Colonic mucosa (tissue), 4 donors: ENCODE data around the gene H6PD. TPM values are rescaled to one million over a fixed set of nuclear protein-coding genes. Genes with fewer than 3 reads are reported as not detected.

Experiments
- DNase-seq: peaks from one replicate; pipeline ENCODE4 v3.0.0-alpha.2; 2020
- H3K27ac ChIP-seq: fragments of 200-600 bp; one replicate; pipeline ENCODE4 v1.8.0; 2021
- H3K27me3 ChIP-seq: fragments of 200-600 bp; one replicate; pipeline ENCODE4 v1.8.0; 2021
- H3K36me3 ChIP-seq: fragments of 200-600 bp; one replicate; pipeline ENCODE4 v1.8.0; 2021
- H3K4me1 ChIP-seq: fragments of 200-600 bp; one replicate; pipeline ENCODE4 v1.8.0; 2021; ENCODE audit warnings: mild to moderate bottlenecking
- H3K4me3 ChIP-seq: fragments of 200-600 bp; one replicate; pipeline ENCODE4 v1.8.0; 2021
- H3K9ac ChIP-seq, 2 donors: one replicate each; pipeline ENCODE4 v1.7.0; 2013; ENCODE audit warnings: control low read depth in 2 of 2, low read depth in 2 of 2, low read length in 2 of 2
- H3K9me3 ChIP-seq: fragments of 200-600 bp; one replicate; pipeline ENCODE4 v1.8.0; 2021
- CTCF ChIP-seq: fragments of 200-600 bp; IDR thresholded peaks from one replicate; pipeline ENCODE4 v1.8.0; 2022; ENCODE audit warnings: antibody characterized with exemption, mild to moderate bottlenecking
- intact Hi-C: fragments of 100-400 bp; cut with DNase I; formaldehyde crosslinking; loops from one replicate; pipeline ENCODE4 v1.14.1; 2022
- total RNA-seq, 2 donors: library from RNA; stranded (reverse); fragmentation: NEBNext Ultra II Directional in 1 of 2; extraction: Animal tissue kit (Norgen Biotek cat#: 25700) in 1 of 2; gene quantifications; one replicate each; pipeline ENCODE4 v1.2.1, GENCODE V29; 2021
- donor health status: healthy.
- donor health status: DM: no; HTN: no; CAD: no.
- donor health status: DM: no; HTN: no; CAD: no.

The H6PD gene
- total RNA-seq, 2 donors from 2014 or later: 20.8 to 24.7 TPM

GRCh38 chr1:9308236-9308785 lies 73.7 kb downstream of the H6PD start:
- no peaks in the 10 kb centered on the region for H3K27me3 ChIP-seq
- H3K4me3 ChIP-seq: no peak overlapping the region
- no peaks in the 10 kb centered on the region for H3K36me3 ChIP-seq
- TF ChIP-seq CTCF: no peak
- intact Hi-C loops: no loop called here
- no peak overlapping the region for H3K27ac ChIP-seq
- no peak for DNase-seq
- H3K4me1 ChIP-seq: no peaks in the 10 kb centered on the region
- no peak overlapping the region for H3K9ac ChIP-seq
- no peaks in the 10 kb centered on the region for H3K9me3 ChIP-seq

DNA sequence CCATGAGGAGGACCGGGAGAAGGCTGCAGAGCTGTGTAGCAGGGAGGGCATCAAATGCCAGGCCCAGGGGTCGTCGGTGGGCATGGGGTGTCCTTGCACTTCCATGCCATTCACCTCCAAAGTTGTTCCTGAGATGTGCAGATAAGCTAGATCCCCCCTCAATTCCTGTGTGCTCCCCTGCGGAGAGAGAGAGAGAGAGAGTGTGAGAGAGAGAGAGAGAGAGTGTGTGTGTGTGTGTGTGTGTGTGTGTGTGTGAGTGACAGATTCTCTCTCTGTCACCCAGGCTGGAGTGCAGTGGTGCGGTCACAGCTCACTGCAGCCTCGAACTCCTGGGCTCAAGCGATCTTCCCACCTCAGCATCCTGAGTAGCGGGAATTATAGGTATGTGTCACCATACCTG lies 74.5 kb downstream of the H6PD start:
- intact Hi-C loops: no loop called here
- Histone ChIP-seq H3K36me3 (no peaks in the 10 kb centered on the region), H3K27ac (no peak overlapping the region), H3K4me1 (no peaks in the 10 kb centered on the region), H3K9ac (no peak overlapping the region), H3K9me3 (no peaks in the 10 kb centered on the region), H3K4me3 (no peak overlapping the region), H3K27me3 (no peaks in the 10 kb centered on the region)
- no peak for TF ChIP-seq CTCF
- no peak for DNase-seq

DNA sequence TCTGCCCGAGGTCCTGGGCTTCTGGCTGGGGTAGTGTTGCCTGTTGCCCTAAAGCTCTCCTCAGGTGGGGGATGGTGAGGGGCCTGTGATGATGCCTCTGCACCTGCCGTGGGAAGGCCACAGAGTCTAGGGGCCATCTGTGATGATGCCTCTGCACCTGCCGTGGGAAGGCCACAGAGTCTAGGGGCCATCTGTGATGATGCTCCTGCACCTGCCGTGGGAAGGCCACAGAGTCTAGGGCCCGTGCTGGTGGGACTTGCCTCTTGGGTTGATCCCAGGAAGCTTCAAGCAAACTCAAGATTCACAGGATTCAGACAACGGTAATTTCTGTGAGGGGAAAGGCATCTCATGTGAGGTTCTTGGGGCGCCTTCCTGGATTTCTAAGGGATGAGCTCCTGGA lies 75.4 kb downstream of the H6PD start:
- no peaks in the 10 kb centered on the region for H3K36me3 ChIP-seq
- H3K27ac ChIP-seq: no peak overlapping the region
- H3K4me1 ChIP-seq: no peaks in the 10 kb centered on the region
- no peaks in the 10 kb centered on the region for H3K9me3 ChIP-seq
- no peaks in the 10 kb centered on the region for H3K27me3 ChIP-seq
- no peak overlapping the region for H3K9ac ChIP-seq
- H3K4me3 ChIP-seq: no peak overlapping the region
- intact Hi-C loops: no loop called here
- no peak for DNase-seq
- no peak for TF ChIP-seq CTCF

GRCh38 chr1:9311029-9311428 lies 76.5 kb downstream of the H6PD start:
- H3K27me3 ChIP-seq: no peaks in the 10 kb centered on the region
- TF ChIP-seq CTCF: no peak
- no peaks in the 10 kb centered on the region for H3K4me1 ChIP-seq
- no peak overlapping the region for H3K4me3 ChIP-seq
- no peak overlapping the region for H3K27ac ChIP-seq
- intact Hi-C loops: no loop called here
- H3K9me3 ChIP-seq: no peaks in the 10 kb centered on the region
- H3K9ac ChIP-seq: no peak overlapping the region
- no peak for DNase-seq
- no peaks in the 10 kb centered on the region for H3K36me3 ChIP-seq

- H3K27ac ChIP-seq: no peak overlapping the region
- H3K4me1 ChIP-seq: no peaks in the 10 kb centered on the region
- no peaks in the 10 kb centered on the region for H3K9me3 ChIP-seq
Observed at GRCh38 chr1:9311479-9311878, 76.9 kb downstream of the H6PD start.

More at GRCh38 chr1:9311479-9311878, 76.9 kb downstream of the H6PD start:
- no peak overlapping the region for H3K9ac ChIP-seq
- intact Hi-C loops: no loop called here
- no peak for TF ChIP-seq CTCF
- no peaks in the 10 kb centered on the region for H3K36me3 ChIP-seq
- no peak for DNase-seq
- no peaks in the 10 kb centered on the region for H3K27me3 ChIP-seq
- no peak overlapping the region for H3K4me3 ChIP-seq
